H4 (cell line): ENCODE measurements around the gene FOXP1. TPM values are rescaled to one million over a fixed set of nuclear protein-coding genes. Genes with fewer than 3 reads are reported as not detected.

Experiments used
- DNase-seq: peaks from one replicate; pipeline ENCODE4 v3.0.0-alpha.2; 2015; ENCODE audit warnings: low spot score
- total RNA-seq: library from RNA; depleted of rRNA; stranded (reverse); fragments of >200 nt; shearing (Covaris generic); gene quantifications from 2 replicates; pipeline ENCODE4 v1.2.3, GENCODE V29; 2014

The FOXP1 gene
- total RNA-seq, 1 experiment from 2014 or later: 15.9 TPM

- peak; percentile 12 for DNase-seq
Observed at GRCh38 chr3:71129611-71130431, 453.7 kb downstream of the FOXP1 start.

DNA sequence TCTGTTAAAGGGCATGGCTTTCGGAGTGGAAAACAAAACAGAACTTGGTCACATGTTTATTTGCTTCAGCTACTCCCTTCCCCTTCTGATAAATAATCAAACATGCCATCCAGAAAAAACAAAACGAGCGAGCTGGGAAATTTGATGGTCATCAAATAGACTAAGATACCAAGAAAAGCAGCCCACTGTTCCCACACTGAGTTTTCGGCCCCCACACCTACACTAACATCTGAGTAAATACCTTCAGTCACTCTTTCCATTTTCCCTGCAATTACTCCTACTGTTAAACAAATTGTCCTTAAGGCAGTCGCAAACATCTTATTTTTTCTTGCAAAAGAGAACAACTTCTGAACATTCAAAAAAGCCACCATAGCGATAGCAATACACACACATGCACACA lies 454.6 kb downstream of the FOXP1 start:
- no peak for DNase-seq

DNA sequence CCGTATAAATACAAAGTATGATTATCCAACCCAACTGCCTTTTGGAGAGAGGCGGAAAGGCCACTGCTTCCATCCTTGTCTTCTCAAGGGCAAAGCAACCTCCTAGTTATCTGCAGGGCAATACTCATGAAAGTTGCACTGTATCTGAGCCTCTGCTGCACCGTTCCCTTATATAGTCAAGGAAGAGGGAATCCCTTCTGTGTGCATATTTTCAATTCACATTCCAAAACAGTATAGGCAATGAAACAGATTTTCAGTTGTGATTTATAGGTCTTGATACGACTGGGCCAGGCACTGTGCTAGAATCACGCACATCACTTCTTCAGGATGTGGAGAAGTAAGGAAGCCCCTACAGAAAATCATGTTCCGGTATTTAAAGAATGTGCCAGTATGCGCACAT lies 455.7 kb downstream of the FOXP1 start:
- DNase-seq: no peak

DNA sequence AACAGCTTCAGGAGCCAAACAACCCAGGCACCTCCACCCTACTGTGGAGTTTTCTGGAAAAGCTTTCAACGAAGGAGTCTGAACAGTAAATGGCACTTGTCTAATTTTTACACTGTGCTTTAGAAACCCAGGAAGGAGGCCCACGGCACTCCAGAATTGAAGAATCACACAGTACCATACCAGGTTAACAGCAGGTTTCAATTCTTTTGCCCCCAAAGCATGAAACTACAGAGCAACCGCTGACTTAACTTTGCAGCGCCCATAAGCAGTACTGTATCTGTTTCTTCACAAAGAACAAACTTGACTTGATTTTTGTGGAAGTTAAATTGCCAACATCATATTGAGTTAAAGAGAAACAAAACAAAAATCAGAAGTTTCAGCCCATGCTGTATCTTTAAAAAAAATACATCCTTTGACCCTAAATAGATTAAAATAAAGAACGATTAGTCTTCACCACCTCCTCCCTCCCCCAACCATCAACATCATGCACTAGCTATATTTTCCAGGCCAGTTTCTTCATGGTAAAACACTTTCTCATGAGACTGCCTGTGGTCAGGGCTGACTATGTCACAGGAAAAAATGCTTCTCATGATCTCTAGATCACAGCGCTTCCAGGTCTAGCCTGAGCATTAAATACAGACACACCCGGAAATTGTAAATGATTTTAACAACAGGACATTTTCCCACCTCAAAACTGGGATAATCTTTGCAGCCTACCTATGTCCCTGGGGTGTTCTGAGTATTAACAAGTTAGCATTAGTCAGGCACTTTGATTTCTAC lies 456.3 kb downstream of the FOXP1 start:
- DNase-seq: peak; percentile 43

- no peak for DNase-seq
Observed at GRCh38 chr3:71125738-71126137, 457.8 kb downstream of the FOXP1 start.

DNA sequence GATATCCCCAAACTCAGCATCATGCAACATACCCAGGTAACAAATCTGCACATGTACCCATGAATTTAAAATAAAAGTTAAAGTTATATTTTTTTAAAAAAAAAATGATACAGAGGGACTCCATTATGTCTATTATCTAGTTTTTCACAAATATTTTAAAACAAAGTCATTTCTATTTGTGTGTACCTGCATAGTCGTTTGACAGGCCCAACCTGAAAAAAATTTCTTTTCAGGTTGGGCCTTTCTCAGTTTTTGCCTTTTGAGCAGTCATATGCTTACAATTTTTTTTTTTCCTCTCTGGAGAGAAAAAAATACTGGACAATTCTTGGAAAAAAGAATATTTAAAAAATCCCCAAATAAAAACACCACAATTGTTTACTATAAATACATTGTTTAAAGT lies 459.5 kb downstream of the FOXP1 start:
- DNase-seq: no peak

GRCh38 chr3:71122641-71123040 lies 460.9 kb downstream of the FOXP1 start:
- DNase-seq: no peak

GRCh38 chr3:71121429-71122167 lies 461.9 kb downstream of the FOXP1 start:
- DNase-seq: no peak

DNA sequence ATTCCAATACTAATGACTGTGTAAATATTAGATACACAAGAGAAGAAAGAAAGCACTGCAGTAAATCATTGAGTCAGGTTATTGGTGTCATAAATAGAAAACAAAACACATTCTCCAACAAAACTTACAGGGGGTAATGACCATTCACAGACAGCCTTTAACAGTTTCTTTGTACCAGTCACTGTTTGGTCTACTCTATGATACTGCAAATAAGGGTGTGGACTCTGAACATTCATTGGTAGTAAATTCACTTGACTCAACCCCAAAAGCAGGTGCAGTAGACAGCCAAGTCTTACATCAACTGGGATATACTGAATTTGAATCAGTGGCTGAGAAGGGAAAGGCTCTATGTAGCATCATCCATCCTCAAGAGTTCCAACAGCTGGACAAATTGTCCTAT lies 463.5 kb downstream of the FOXP1 start:
- no peak for DNase-seq

GRCh38 chr3:71119171-71119570 lies 464.4 kb downstream of the FOXP1 start:
- DNase-seq: no peak

GRCh38 chr3:71118436-71118835 lies 465.1 kb downstream of the FOXP1 start:
- DNase-seq: no peak

- DNase-seq: no peak
Observed at GRCh38 chr3:71117572-71118247, 465.8 kb downstream of the FOXP1 start.

DNA sequence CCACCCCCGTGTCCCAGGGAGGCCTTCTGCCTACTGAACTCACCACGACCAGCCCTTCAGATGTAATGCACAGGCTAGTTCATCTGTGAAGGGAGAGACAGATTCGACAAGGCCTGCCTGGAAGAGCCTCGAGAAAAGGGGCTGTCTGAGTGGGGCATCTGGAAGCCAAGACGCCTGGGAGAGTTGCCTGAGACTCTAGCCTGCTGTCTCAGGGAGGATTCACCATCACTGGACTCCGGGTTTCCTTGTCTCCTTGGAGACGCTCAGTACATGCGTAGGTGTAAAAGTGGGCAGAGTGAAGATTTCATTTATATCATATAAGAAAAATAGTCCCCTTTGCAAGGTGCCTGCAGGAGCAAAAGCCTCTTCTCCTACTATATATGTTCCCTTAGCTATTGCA lies 468.9 kb downstream of the FOXP1 start:
- DNase-seq: no peak

DNA sequence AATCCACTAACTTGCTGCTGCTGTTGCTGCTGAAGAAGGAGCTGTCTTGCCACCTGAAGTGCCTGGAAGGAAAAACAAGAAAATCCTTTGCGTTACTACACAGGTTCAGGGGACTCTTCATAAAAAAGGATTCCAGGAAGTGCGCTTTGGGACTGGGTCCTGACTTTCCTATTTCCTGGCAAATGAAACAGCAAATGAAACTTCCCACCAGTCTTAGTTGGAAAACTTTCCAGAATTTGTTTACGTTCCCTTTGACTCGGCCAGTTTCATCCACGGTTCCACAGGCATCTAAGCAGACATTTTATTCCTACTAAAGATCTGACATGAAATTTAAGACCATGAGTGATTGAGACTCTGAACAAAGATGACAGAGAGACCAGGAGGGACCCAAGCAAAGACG lies 471.0 kb downstream of the FOXP1 start:
- no peak for DNase-seq

- DNase-seq: peak; percentile 23
Observed at GRCh38 chr3:71111784-71112440, 471.6 kb downstream of the FOXP1 start.

GRCh38 chr3:71110385-71111222 lies 472.9 kb downstream of the FOXP1 start:
- DNase-seq: no peak

DNA sequence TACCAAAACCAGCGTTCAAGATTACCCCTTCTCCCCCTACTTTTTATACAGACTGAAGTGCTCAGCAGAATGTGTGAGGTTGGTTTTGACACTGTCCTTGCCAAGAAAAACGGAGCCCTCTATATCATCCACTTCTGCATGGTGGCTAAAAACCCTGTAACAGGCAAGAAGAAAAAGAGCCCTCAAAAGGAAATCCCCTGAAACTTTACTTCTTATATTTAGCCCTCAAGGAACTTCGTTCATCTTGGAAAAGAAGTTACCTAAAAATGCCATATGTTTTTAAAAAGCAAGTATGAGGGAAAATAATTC lies 473.6 kb downstream of the FOXP1 start:
- no peak for DNase-seq

DNA sequence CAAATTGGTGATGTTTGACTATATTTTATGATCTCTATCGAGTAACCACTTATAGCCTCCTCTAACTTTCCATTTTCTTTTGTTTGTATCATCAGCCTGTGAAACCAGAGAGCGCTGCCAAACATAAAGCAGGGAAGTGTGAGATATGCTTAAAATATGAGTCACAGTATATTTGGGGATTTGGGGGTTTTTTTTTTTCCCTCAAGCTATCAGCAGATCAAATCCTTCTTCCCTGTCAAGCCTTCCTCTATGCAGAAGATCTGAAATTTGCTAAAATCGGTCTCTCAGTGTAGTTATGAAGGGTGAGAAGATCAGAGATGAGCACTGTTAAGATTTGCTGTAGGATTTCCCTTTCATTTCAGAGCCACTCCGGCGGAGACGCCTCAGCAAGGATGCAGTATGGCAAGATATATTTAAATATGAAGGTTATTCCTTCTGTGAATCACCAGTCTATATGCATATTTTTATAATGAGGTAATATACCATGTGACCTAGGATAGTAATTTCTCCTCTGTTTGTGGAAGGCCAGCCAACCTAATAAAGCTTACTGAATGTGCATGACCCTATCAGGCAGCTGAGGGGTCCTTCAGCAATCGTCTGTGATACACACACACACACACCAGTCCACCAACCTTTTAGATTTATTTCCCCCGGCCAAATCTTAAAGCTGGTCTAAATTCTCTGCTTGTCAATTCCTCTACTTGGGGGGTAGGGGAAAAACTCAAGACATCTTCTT lies 474.1 kb downstream of the FOXP1 start:
- DNase-seq: peak; percentile 5

GRCh38 chr3:71107926-71108325 lies 475.6 kb downstream of the FOXP1 start:
- DNase-seq: no peak

GRCh38 chr3:71104976-71105375 lies 478.6 kb downstream of the FOXP1 start:
- no peak for DNase-seq
